H1 (cell line): ENCODE measurements around the gene ADCY2. TPM values are rescaled to one million over a fixed set of nuclear protein-coding genes. Genes with fewer than 3 reads are reported as not detected.

ENCODE experiments used
- CTCF ChIA-PET: fragments of 300-600 bp; sonication (Branson Sonifier 250); formaldehyde crosslinking; loops from one replicate; lab custom pipeline; 2021; ENCODE audit not compliant: partially characterized antibody; lab: Charles Lee
- POLR2A ChIA-PET: fragments of 300-600 bp; sonication (Branson Sonifier 250); formaldehyde crosslinking; loops from one replicate; lab custom pipeline; 2021; ENCODE audit warnings: inconsistent platforms; ENCODE audit not compliant: partially characterized antibody; lab: Charles Lee
- DNase-seq, 2 experiments: peaks; one replicate each; pipeline versions ENCODE4 v3.0.0 to v3.0.0-alpha.2; 2010 to 2022; ENCODE audit warnings: low spot score in 2 of 2, low read depth in 1 of 2, mixed read lengths in 1 of 2
- FAIRE-seq: peaks from 2 replicates; lab custom pipeline; 2011; peaks lifted over from hg19 to GRCh38; lab: Jason Lieb, UNC
- H2AFZ ChIP-seq: 2 replicates; pipeline ENCODE4 v1.8.1; 2012; ENCODE audit warnings: low read length, inconsistent platforms
- H2AK5ac ChIP-seq: 2 replicates; pipeline ENCODE4 v1.6.1; 2013; ENCODE audit warnings: low read depth, low read length
- H2BK120ac ChIP-seq: replicated peaks from 2 replicates; pipeline ENCODE3; 2013; ENCODE audit warnings: low read depth, low read length, inconsistent platforms
- H2BK12ac ChIP-seq: 2 replicates; pipeline ENCODE4 v1.6.1; 2013; ENCODE audit warnings: low read depth, low read length
- H2BK15ac ChIP-seq: 2 replicates; pipeline ENCODE4 v1.6.1; 2013; ENCODE audit warnings: low read length
- H2BK20ac ChIP-seq: 2 replicates; pipeline ENCODE4 v1.6.1; 2013; ENCODE audit warnings: low read length
- H2BK5ac ChIP-seq: 2 replicates; pipeline ENCODE4 v1.6.1; 2013; ENCODE audit warnings: low read depth, low read length
- H3K14ac ChIP-seq: 2 replicates; pipeline ENCODE4 v1.6.1; 2013; ENCODE audit warnings: inconsistent platforms; ENCODE audit not compliant: insufficient read length
- H3K18ac ChIP-seq: 2 replicates; pipeline ENCODE4 v1.6.1; 2013; ENCODE audit warnings: low read length; ENCODE audit errors: extremely low read depth
- H3K23ac ChIP-seq: 2 replicates; pipeline ENCODE4 v1.6.1; 2013; ENCODE audit warnings: inconsistent platforms; ENCODE audit not compliant: insufficient read length
- H3K23me2 ChIP-seq: 2 replicates; pipeline ENCODE4 v1.6.1; 2013; ENCODE audit warnings: low read depth, low read length
- H3K27ac ChIP-seq: 2 replicates; pipeline ENCODE4 v1.6.1; 2011; ENCODE audit warnings: low read depth, low read length, inconsistent platforms
- H3K27me3 ChIP-seq, 4 experiments: replicated peaks in 1 of 4; 1 replicate in 1 of 4; 2 replicates in 3 of 4; pipeline versions ENCODE4 v1.6.1 to v1.8.1; 2011 to 2013; ENCODE audit warnings: low read length in 3 of 4, mild to moderate bottlenecking in 3 of 4, inconsistent platforms in 2 of 4, mixed read lengths in 2 of 4, moderate library complexity in 1 of 4; ENCODE audit not compliant: control insufficient read depth in 3 of 4, insufficient read depth in 3 of 4; ENCODE audit errors: extremely low read depth in 1 of 4
- H3K36me3 ChIP-seq, 4 experiments: 2 replicates each; pipeline versions ENCODE4 v1.6.1 to v1.8.1; 2011 to 2013; ENCODE audit warnings: mild to moderate bottlenecking in 4 of 4, low read length in 3 of 4, moderate library complexity in 2 of 4, control low read depth in 1 of 4, inconsistent platforms in 1 of 4; ENCODE audit not compliant: insufficient read depth in 4 of 4, control insufficient read depth in 2 of 4
- H3K4ac ChIP-seq: replicated peaks from 2 replicates; pipeline ENCODE3; 2013; ENCODE audit warnings: low read length, low read depth, mixed read lengths, inconsistent platforms; ENCODE audit not compliant: insufficient read length
- H3K4me1 ChIP-seq, 4 experiments: replicated peaks in 1 of 4; 1 replicate in 1 of 4; 2 replicates in 3 of 4; pipeline versions ENCODE4 v1.6.1 to v1.8.1; 2011 to 2013; ENCODE audit warnings: low read length in 3 of 4, inconsistent platforms in 2 of 4, mixed read lengths in 1 of 4; ENCODE audit not compliant: insufficient read depth in 4 of 4, control insufficient read depth in 3 of 4
- H3K4me2 ChIP-seq, 2 experiments: 2 replicates each; pipeline versions ENCODE4 v1.6.1 to v1.8.1; 2011 to 2013; ENCODE audit warnings: low read depth in 2 of 2, low read length in 2 of 2, control low read depth in 1 of 2, inconsistent platforms in 1 of 2, mild to moderate bottlenecking in 1 of 2; ENCODE audit not compliant: insufficient read depth in 1 of 2
- H3K4me3 ChIP-seq, 4 experiments: fragments of 200-600, 300-600 bp in 1 of 4; sonication (generic), shearing (Covaris generic), sonication (Bioruptor Twin) in 1 of 4; 2 replicates each; pipeline versions ENCODE4 v1.5.1 to v1.8.1; 2011 to 2016; ENCODE audit warnings: low read length in 4 of 4, low read depth in 3 of 4, control low read depth in 2 of 4, inconsistent platforms in 2 of 4, mild to moderate bottlenecking in 2 of 4, mixed read lengths in 1 of 4, moderate library complexity in 1 of 4; ENCODE audit not compliant: insufficient read depth in 2 of 4; ENCODE audit errors: extremely low read depth in 1 of 4
- H3K56ac ChIP-seq: replicated peaks from 2 replicates; pipeline ENCODE3; 2013; ENCODE audit warnings: low read depth, mild to moderate bottlenecking, mixed read lengths, low read length, inconsistent platforms; ENCODE audit not compliant: insufficient read length
- H3K79me1 ChIP-seq: 2 replicates; pipeline ENCODE4 v1.6.1; 2013; ENCODE audit warnings: low read depth, low read length, control low read depth
- H3K79me2 ChIP-seq, 2 experiments: 2 replicates each; pipeline versions ENCODE4 v1.6.1 to v1.8.1; 2012 to 2013; ENCODE audit warnings: low read length in 2 of 2, mild to moderate bottlenecking in 2 of 2, inconsistent platforms in 1 of 2; ENCODE audit not compliant: insufficient read depth in 2 of 2, control insufficient read depth in 1 of 2
- H3K9ac ChIP-seq, 4 experiments: replicated peaks in 1 of 4; 1 replicate in 1 of 4; 2 replicates in 3 of 4; pipeline versions ENCODE4 v1.6.1 to v1.8.1; 2011 to 2013; ENCODE audit warnings: low read depth in 3 of 4, low read length in 3 of 4, control low read depth in 2 of 4, mild to moderate bottlenecking in 2 of 4, moderate library complexity in 2 of 4, inconsistent platforms in 1 of 4; ENCODE audit errors: extremely low read depth in 1 of 4
- H3K9me3 ChIP-seq, 2 experiments: 2 replicates each; pipeline versions ENCODE4 v1.6.1 to v1.8.1; 2012 to 2013; ENCODE audit warnings: mild to moderate bottlenecking in 2 of 2, moderate library complexity in 2 of 2, control low read depth in 1 of 2, inconsistent platforms in 1 of 2, low read depth in 1 of 2, low read length in 1 of 2, mixed read lengths in 1 of 2; ENCODE audit not compliant: insufficient read depth in 2 of 2
- H4K20me1 ChIP-seq, 2 experiments: replicated peaks in 1 of 2; 2 replicates each; pipeline versions ENCODE3 to v1.8.1; 2011 to 2013; ENCODE audit warnings: inconsistent platforms in 2 of 2, low read length in 2 of 2, mild to moderate bottlenecking in 1 of 2; ENCODE audit not compliant: insufficient read depth in 2 of 2, control insufficient read depth in 1 of 2
- H4K5ac ChIP-seq: 2 replicates; pipeline ENCODE4 v1.6.1; 2013; ENCODE audit warnings: low read length, low read depth, mixed read lengths, inconsistent platforms; ENCODE audit not compliant: insufficient read length
- H4K8ac ChIP-seq: 2 replicates; pipeline ENCODE4 v1.8.0; 2013; ENCODE audit warnings: mild to moderate bottlenecking, moderate library complexity, low read length, inconsistent platforms; ENCODE audit not compliant: insufficient read depth; ENCODE audit errors: extremely low read depth
- H4K91ac ChIP-seq: replicated peaks from 2 replicates; pipeline ENCODE3; 2013; ENCODE audit warnings: low read length, mixed read lengths, inconsistent platforms; ENCODE audit not compliant: insufficient read length
- BACH1 ChIP-seq: IDR thresholded peaks from 2 replicates; pipeline ENCODE4 v1.6.1; 2012; ENCODE audit warnings: low read length, improper control_type of control experiment
- BRCA1 ChIP-seq: IDR thresholded peaks from 2 replicates; pipeline ENCODE4 v1.6.1; 2012; ENCODE audit warnings: low read depth, low read length, improper control_type of control experiment
- CEBPB ChIP-seq: IDR thresholded peaks from 2 replicates; pipeline ENCODE4 v1.6.1; 2012; ENCODE audit warnings: low read depth, low read length
- CTBP2 ChIP-seq: IDR thresholded peaks from 2 replicates; pipeline ENCODE4 v1.7.0; 2011; ENCODE audit warnings: borderline replicate concordance, mild to moderate bottlenecking, moderate library complexity, mixed read lengths, low read length; ENCODE audit not compliant: insufficient read depth, insufficient read length
- EGR1 ChIP-seq: IDR thresholded peaks from 2 replicates; pipeline ENCODE4 v1.6.1; 2011; ENCODE audit warnings: low read depth, low read length, borderline replicate concordance
- EP300 ChIP-seq, 2 experiments: IDR thresholded peaks; 1 replicate in 1 of 2; 2 replicates in 1 of 2; pipeline ENCODE4 v1.6.1; 2011 to 2012; ENCODE audit warnings: low read depth in 2 of 2, low read length in 2 of 2, mild to moderate bottlenecking in 2 of 2, borderline replicate concordance in 1 of 2, inconsistent platforms in 1 of 2, moderate library complexity in 1 of 2
- JUND ChIP-seq: IDR thresholded peaks from 2 replicates; pipeline ENCODE4 v1.6.1; 2011; ENCODE audit warnings: mild to moderate bottlenecking, improper control_type of control experiment, low read length
- NRF1 ChIP-seq: IDR thresholded peaks from 2 replicates; pipeline ENCODE4 v1.6.1; 2011; ENCODE audit warnings: mild to moderate bottlenecking, low read depth, low read length, improper control_type of control experiment
- POU5F1 ChIP-seq: IDR thresholded peaks from 2 replicates; pipeline ENCODE4 v1.6.1; 2011; ENCODE audit warnings: low read depth, mild to moderate bottlenecking, low read length, moderate library complexity
- SP2 ChIP-seq: IDR thresholded peaks from 2 replicates; pipeline ENCODE4 v1.6.1; 2012; ENCODE audit warnings: mild to moderate bottlenecking, low read length, inconsistent platforms
- WGBS, 2 experiments: shearing (Covaris generic) in 1 of 2; methylation state at CpG; one replicate each; pipeline versions ENCODE4 v1.1.6 to v1.1.7; 2013 to 2015; ENCODE audit warnings: low lambda C conversion rate in 2 of 2, mixed read lengths in 2 of 2, inconsistent platforms in 1 of 2, low coverage in 1 of 2, missing lambda C conversion rate in 1 of 2; ENCODE audit not compliant: insufficient replicate concordance in 2 of 2, insufficient coverage in 1 of 2, insufficient read length in 1 of 2; ENCODE audit errors: extremely low coverage in 1 of 2, missing lambda C conversion rate in 1 of 2; 5-methylcytosine and 5-hydroxymethylcytosine counted together
- polyA plus RNA-seq, 7 experiments: library from polyadenylated mRNA; depleted of rRNA in 3 of 7; stranded (reverse) in 5 of 7; unstranded in 2 of 7; fragments of >200 nt in 5 of 7; fragments of 200-250 nt in 2 of 7; gene quantifications; 1 replicate in 5 of 7; 2 replicates in 1 of 7; 4 replicates in 1 of 7; pipeline versions ENCODE4 v1.2.1 to v1.2.3, GENCODE V29; 2011 to 2013; ENCODE audit warnings: missing spikeins in 2 of 7, mixed read lengths in 2 of 7
- total RNA-seq: library from RNA; stranded (reverse); fragmentation: NEBNext Ultra II Directional; extraction: Animal tissue kit (Norgen Biotek cat#: 25700); gene quantifications from 2 replicates; pipeline ENCODE4 v1.2.1, GENCODE V29; 2021

The ADCY2 gene
- total and polyA plus RNA-seq, 2 of the 8 experiments (the other 6 are each of a cell fraction or from before 2014, with no cell fraction given), result 35.8 to 122 TPM

DNA sequence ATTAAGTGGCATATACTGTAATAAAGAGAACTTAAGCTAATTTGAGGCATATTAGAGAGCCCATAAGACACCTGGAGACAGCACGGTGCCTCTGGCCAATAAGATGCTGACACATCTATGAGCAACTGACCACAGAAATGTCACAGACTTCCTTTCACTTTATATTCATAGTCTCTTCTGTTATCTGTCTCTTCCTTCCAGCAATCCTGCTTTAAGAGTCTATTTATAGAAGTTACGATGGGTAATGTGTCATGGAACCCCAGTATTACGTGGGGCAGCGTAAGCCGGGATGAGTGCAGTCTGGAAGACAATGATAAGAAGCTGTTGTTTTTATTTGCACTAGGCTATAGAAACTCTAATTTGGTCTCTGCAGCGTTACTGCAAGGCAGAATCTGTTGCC is 318.2 kb downstream of the ADCY2 start:
- H2BK15ac ChIP-seq, result no peak overlapping the region
- H3K79me2 ChIP-seq, result no peaks in the 10 kb centered on the region
- no peak overlapping the region for H3K18ac ChIP-seq
- H2BK20ac ChIP-seq, result no peak overlapping the region
- TF ChIP-seq EGR1 (no peak), POU5F1 (no peak), BACH1 (no peak), JUND (no peak), BRCA1 (no peak), SP2 (no peak), CEBPB (no peak), NRF1 (no peak), EP300 (IDR thresholded peaks at IDR 0.05; ENCODE audit: borderline replicate concordance in 1 of 2, low read depth in 2 of 2, low read length in 2 of 2) (no peak), CTBP2 (no peak)
- no peak overlapping the region for H3K4me3 ChIP-seq
- no peak for DNase-seq
- no peak for FAIRE-seq
- no peaks in the 10 kb centered on the region for H3K27me3 ChIP-seq
- POLR2A ChIA-PET, result interaction anchor here (1.4 kb wide), 1 partner anchor 11 kb away, joined by 4 read pairs; no protein-coding TSS in a partner anchor
- no peaks in the 10 kb centered on the region for H3K23me2 ChIP-seq
- CTCF ChIA-PET, result interaction anchor here (0.7 to 1.9 kb wide), 2 partner anchors 10 to 19 kb away, joined by 3 to 5 read pairs; no protein-coding TSS in a partner anchor
- H4K5ac ChIP-seq, result no peak overlapping the region
- no peak overlapping the region for H2BK120ac ChIP-seq
- H4K8ac ChIP-seq, result no peak overlapping the region
- no peak overlapping the region for H3K56ac ChIP-seq
- H2BK5ac ChIP-seq, result no peak overlapping the region
- H3K9me3 ChIP-seq, result no peaks in the 10 kb centered on the region
- H3K4me2 ChIP-seq, result no peak overlapping the region
- no peak overlapping the region for H3K14ac ChIP-seq
- H3K23ac ChIP-seq, result no peak overlapping the region
- H4K91ac ChIP-seq, result no peak overlapping the region
- no peak overlapping the region for H3K27ac ChIP-seq
- no peak overlapping the region for H2BK12ac ChIP-seq
- no peak overlapping the region for H3K4ac ChIP-seq
- peaks cover 3 to 32% (median 11%) of the 10 kb centered on the region in 4 experiments; a peak in 7 of 8 replicates for H3K36me3 ChIP-seq
- H3K9ac ChIP-seq, result no peak overlapping the region
- no peaks in the 10 kb centered on the region for H3K4me1 ChIP-seq
- no peak overlapping the region for H2AFZ ChIP-seq
- H3K79me1 ChIP-seq, result no peaks in the 10 kb centered on the region
- H2AK5ac ChIP-seq, result no peak overlapping the region
- no peaks in the 10 kb centered on the region for H4K20me1 ChIP-seq
- WGBS, 2 experiments, result 93% methylated on average over 6 of the region's 6 CpGs; no CpG with 5 or more reads in 1 of the 2 experiments
